ENCODE results near the gene PIEZO2. TPM values are rescaled to one million over a fixed set of nuclear protein-coding genes. Genes with fewer than 3 reads are reported as not detected.
"Not testable (repeated sequence)": the region's sequence is repeated elsewhere in the genome, so short reads cannot be mapped to it uniquely, and the experiment has no call there.

Gene PIEZO2
- total RNA-seq, 2 donors from 2014 or later: not detected

GRCh38 chr18:11156978-11157377 lies 7.6 kb upstream of the PIEZO2 start:
- H3K27ac Mint-ChIP-seq: no peak overlapping the region
- no peaks in the 10 kb centered on the region for H3K36me3 Mint-ChIP-seq
- no peaks in the 10 kb centered on the region for H3K9me3 Mint-ChIP-seq
- ATAC-seq (no peak), DNase-seq (ENCODE audit: low spot score in 2 of 2) (no peak)

- DNase-seq (ENCODE audit: low spot score in 2 of 2) (no peak), ATAC-seq (no peak)
- H3K27ac Mint-ChIP-seq: no peak overlapping the region
- no peaks in the 10 kb centered on the region for H3K9me3 Mint-ChIP-seq
- H3K36me3 Mint-ChIP-seq: no peaks in the 10 kb centered on the region
These were observed 5.8 kb upstream of the PIEZO2 start for GRCh38 chr18:11155034-11155759.

GRCh38 chr18:11154368-11154989 lies 5.1 kb upstream of the PIEZO2 start:
- Mint-ChIP-seq H3K9me3 (no peaks in the 10 kb centered on the region), H3K27ac (no peak overlapping the region), H3K36me3 (no peaks in the 10 kb centered on the region)
- ATAC-seq: no peak
- no peak for DNase-seq (ENCODE audit: low spot score in 2 of 2)

GRCh38 chr18:11153097-11153496 lies 3.7 kb upstream of the PIEZO2 start:
- no peak overlapping the region for H3K27ac Mint-ChIP-seq
- no peaks in the 10 kb centered on the region for H3K9me3 Mint-ChIP-seq
- peaks cover 0 to 2% of the 10 kb centered on the region in 2 donors for H3K36me3 Mint-ChIP-seq
- ATAC-seq: no peak
- DNase-seq (ENCODE audit: low spot score in 2 of 2): no peak

GRCh38 chr18:11150271-11150615 lies 874 bp upstream of the PIEZO2 start:
- no peak for ATAC-seq
- Mint-ChIP-seq H3K27ac (no peak overlapping the region), H3K9me3 (no peaks in the 10 kb centered on the region), H3K36me3 (peaks cover 0 to 6% of the 10 kb centered on the region in 2 donors)
- no peak for DNase-seq (ENCODE audit: low spot score in 2 of 2)

- no peak for ATAC-seq
- Mint-ChIP-seq H3K9me3 (no peaks in the 10 kb centered on the region), H3K27ac (no peak overlapping the region), H3K36me3 (peaks cover 0 to 6% of the 10 kb centered on the region in 2 donors)
- no peak for DNase-seq (ENCODE audit: low spot score in 2 of 2)
These were observed 509 bp downstream of the PIEZO2 start for GRCh38 chr18:11148680-11149440.

GRCh38 chr18:11147962-11148679 lies 1.2 kb downstream of the PIEZO2 start:
- Mint-ChIP-seq H3K36me3 (peaks cover 0 to 6% of the 10 kb centered on the region in 2 donors), H3K27ac (no peak overlapping the region), H3K9me3 (peaks cover 0 to 3% of the 10 kb centered on the region in 2 donors)
- no peak for DNase-seq (ENCODE audit: low spot score in 2 of 2)
- no peak for ATAC-seq

- peaks cover 0 to 6% of the 10 kb centered on the region in 2 donors for H3K36me3 Mint-ChIP-seq
- no peak overlapping the region for H3K27ac Mint-ChIP-seq
- H3K9me3 Mint-ChIP-seq: peaks cover 0 to 3% of the 10 kb centered on the region in 2 donors
- DNase-seq (ENCODE audit: low spot score in 2 of 2): no peak
- ATAC-seq: no peak
These were observed 1.9 kb downstream of the PIEZO2 start for GRCh38 chr18:11147371-11147951.

- H3K36me3 Mint-ChIP-seq: peaks cover 0 to 6% of the 10 kb centered on the region in 2 donors
- peaks cover 0 to 3% of the 10 kb centered on the region in 2 donors for H3K9me3 Mint-ChIP-seq
- no peak overlapping the region for H3K27ac Mint-ChIP-seq
- ATAC-seq: no peak
- no peak for DNase-seq (ENCODE audit: low spot score in 2 of 2)
These were observed 2.4 kb downstream of the PIEZO2 start for GRCh38 chr18:11146947-11147345.

- Mint-ChIP-seq H3K9me3 (peaks cover 0 to 3% of the 10 kb centered on the region in 2 donors), H3K36me3 (peaks cover 0 to 6% of the 10 kb centered on the region in 2 donors), H3K27ac (no peak overlapping the region)
- no peak for DNase-seq (ENCODE audit: low spot score in 2 of 2)
- ATAC-seq: no peak
These were observed 3.0 kb downstream of the PIEZO2 start for GRCh38 chr18:11146238-11146946.

- Mint-ChIP-seq H3K36me3 (peaks cover 0 to 6% of the 10 kb centered on the region in 2 donors), H3K27ac (no peak overlapping the region), H3K9me3 (peaks cover 0 to 3% of the 10 kb centered on the region in 2 donors)
- no peak for DNase-seq (ENCODE audit: low spot score in 2 of 2)
- ATAC-seq: no peak
These were observed 3.8 kb downstream of the PIEZO2 start for GRCh38 chr18:11145413-11146191.

- no peak overlapping the region for H3K27ac Mint-ChIP-seq
- DNase-seq (ENCODE audit: low spot score in 2 of 2): no peak
These were observed 12.0 kb downstream of the PIEZO2 start for GRCh38 chr18:11137400-11137799.

GRCh38 chr18:11136241-11136640 lies 13.1 kb downstream of the PIEZO2 start:
- ATAC-seq (no peak), DNase-seq (ENCODE audit: low spot score in 2 of 2) (no peak)
- Mint-ChIP-seq H3K9me3 (no peaks in the 10 kb centered on the region), H3K27ac (no peak overlapping the region), H3K36me3 (no peaks in the 10 kb centered on the region)

More at GRCh38 chr18:11137400-11137799, 12.0 kb downstream of the PIEZO2 start:
- no peaks in the 10 kb centered on the region for H3K9me3 Mint-ChIP-seq
- no peak for ATAC-seq
- no peaks in the 10 kb centered on the region for H3K36me3 Mint-ChIP-seq

GRCh38 chr18:11134940-11135339 lies 14.4 kb downstream of the PIEZO2 start:
- no peaks in the 10 kb centered on the region for H3K36me3 Mint-ChIP-seq
- no peaks in the 10 kb centered on the region for H3K9me3 Mint-ChIP-seq
- DNase-seq (ENCODE audit: low spot score in 2 of 2) (no peak), ATAC-seq (no peak)
- H3K27ac Mint-ChIP-seq: no peak overlapping the region

GRCh38 chr18:11129059-11129458 lies 20.3 kb downstream of the PIEZO2 start:
- not testable (repeated sequence) for DNase-seq (ENCODE audit: low spot score in 2 of 2); ATAC-seq; H3K36me3 Mint-ChIP-seq; H3K27ac Mint-ChIP-seq
- H3K9me3 Mint-ChIP-seq: peaks cover 7 to 10% of the 10 kb centered on the region in 2 donors

All from activated naive CD4-positive, alpha-beta T cell treated with anti-CD3 and anti-CD28 coated beads, Interleukin-2, amount 50 U/mL, for 72 hours (primary cell).